HG02885 (cell line): ENCODE results near the gene SLC52A3.

Experiments
- ATAC-seq: cut with Tn5 transposase; IDR thresholded peaks from one replicate; pipeline ENCODE4 v1.9.1; 2021; ENCODE audit warnings: mild to moderate bottlenecking; ENCODE audit not compliant: unreplicated experiment, poor library complexity

The SLC52A3 gene

GRCh38 chr20:770691-771090 is 2.4 kb upstream of the SLC52A3 start:
- ATAC-seq: no peak

DNA sequence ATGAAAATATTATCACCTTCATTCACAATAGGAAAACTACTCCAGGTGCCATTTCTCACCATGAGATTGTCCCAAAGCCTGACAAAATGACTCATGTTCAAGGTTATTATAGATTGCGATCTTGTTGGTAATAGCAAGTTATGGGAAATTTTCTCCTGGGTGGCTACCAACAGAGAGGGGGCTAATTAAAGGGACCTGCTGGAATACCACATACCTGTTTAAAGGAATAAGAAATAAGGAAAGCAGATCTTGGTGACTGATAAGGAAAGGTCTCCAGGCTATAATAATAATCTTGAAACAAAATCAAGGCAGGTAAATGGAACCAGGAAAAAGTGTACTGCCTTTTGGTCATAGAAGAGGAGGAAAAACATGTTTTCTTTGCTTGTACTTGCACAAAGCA is 1.4 kb downstream of the SLC52A3 start:
- no peak for ATAC-seq

DNA sequence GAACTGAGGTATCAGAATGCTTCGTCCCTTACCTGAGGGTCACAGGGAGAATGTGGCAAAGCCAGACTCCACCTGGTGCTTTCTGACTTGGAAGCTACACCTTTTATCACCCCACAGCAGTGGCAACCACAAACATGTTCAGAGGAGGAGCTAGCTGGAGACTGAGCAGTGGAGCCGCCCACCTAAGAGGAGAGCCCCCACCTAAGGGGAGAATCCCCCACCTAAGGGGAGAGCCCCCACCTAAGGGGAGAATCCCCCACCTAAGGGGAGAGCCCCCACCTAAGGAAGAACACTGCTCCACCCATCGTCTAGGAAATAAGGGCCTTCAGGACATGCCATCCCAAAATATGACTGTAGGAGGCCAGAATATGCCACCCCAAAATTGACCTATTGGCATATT is 4.0 kb downstream of the SLC52A3 start:
- no peak for ATAC-seq

DNA sequence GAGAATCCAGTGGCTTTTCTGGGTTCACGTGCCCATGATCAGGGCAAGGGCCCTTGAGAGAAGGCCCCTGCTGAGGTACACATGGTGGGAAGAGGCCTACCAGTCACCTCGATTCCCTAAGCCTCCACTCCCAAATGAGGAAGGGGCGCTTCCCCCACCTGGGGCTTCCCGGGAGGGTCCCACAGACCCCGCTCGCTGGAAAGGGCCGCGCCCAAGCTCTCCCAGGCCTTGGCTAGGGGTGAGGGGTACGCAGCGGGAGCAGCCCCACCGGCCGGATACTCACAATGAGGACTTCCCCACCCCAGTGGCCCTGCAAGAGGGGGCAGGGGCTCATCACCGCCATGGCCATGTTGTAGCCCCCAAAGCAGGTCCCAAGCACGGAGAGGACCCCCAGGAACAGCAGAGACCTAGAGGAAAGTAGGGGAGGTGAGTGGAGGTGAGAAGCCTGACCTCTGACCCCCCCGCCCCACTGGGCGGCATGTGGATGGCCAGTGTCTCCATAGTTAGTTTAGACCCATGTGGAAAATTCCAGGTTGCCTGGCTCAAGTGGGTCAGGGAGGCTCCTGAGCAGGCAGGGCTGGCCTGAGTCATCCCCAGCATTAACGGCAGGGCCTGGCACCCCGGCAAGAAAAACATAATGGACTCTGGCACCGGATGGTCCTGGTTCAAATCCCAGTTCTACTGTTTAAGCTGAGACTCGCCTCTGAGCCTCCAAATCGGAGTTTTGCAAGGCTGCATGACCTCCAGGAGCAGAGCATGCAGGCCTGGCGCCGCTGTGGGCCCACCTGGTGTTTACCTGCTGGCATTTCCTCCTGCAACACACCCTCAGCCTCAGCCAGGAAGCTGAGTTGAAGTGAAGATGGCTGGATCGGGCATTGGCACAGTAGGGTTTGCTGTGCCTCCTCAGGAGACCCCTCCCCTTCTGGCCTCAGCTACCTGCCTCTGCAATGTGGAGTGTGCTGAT is 6.6 kb downstream of the SLC52A3 start:
- no peak for ATAC-seq

DNA sequence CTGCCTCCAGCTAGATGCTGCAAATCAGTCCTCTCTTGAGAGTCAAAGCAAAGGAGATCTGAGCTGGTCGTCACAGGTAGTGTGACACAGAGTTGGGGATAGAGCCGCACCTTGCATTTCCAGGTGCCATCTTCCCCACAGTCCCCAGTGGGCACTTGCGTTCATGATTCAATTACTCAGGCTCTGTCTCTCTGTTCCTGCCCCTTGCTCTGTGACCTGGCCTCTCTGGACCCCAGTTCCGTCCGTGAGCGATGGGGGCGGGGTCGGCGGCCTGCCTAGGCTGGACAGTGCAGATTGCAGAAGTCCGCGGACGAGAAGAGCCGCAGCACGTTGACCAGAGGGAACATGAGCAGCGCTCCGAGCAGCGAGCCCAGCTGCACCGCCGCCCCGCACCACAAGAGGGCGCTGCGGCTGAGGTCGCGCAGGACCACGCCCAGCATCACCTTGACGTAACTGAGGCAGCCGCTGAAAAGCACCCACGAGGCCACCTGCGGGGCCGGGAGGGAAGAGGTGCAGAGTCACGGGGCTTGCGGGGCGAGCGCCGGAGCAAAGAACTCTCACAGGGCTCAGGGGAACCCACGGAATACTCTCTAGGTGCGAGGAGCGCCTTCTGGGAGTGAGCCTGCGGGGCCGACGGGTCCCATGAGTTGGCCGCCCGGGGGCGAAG is 7.4 kb downstream of the SLC52A3 start:
- no peak for ATAC-seq

DNA sequence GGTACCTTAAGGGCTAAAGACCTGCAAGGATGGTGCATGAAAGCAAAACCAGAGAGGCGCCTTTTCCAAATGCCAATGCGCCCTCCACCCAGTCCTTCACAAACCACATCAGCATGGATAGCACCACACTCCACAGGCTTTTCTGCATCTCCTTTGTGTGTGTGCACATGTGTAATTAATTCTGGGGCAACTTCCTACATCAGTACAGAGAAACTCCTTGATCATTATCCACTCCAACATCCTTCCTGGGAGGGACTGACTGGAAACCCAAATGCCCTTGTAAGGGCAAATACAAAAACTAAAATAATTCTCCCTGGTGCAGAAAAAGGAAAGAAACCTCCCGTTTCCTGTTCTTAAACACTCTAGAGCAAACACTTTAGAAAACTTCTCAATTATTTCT is 10.8 kb downstream of the SLC52A3 start:
- no peak for ATAC-seq

GRCh38 chr20:755941-756340 is 12.4 kb downstream of the SLC52A3 start:
- ATAC-seq: no peak

DNA sequence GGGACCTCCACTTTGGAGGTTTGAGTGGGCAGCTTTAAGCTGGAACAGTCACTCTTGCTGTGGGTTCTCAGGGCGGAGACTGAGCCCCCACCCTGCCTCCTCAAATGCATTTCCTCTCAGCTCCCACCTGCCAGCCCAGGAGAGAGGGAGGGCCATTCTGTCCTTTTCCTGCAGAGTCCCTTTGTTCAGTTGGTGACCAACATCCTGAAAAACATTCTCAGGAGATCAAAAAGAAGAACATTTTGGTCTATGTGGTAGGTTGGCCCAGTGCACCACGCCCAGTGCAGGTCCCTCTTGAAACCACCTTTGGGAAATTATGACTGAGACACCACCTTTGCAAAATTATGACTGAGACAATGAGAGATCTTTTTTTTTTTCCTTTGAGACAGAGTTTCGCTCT is 13.4 kb downstream of the SLC52A3 start:
- ATAC-seq: no peak

DNA sequence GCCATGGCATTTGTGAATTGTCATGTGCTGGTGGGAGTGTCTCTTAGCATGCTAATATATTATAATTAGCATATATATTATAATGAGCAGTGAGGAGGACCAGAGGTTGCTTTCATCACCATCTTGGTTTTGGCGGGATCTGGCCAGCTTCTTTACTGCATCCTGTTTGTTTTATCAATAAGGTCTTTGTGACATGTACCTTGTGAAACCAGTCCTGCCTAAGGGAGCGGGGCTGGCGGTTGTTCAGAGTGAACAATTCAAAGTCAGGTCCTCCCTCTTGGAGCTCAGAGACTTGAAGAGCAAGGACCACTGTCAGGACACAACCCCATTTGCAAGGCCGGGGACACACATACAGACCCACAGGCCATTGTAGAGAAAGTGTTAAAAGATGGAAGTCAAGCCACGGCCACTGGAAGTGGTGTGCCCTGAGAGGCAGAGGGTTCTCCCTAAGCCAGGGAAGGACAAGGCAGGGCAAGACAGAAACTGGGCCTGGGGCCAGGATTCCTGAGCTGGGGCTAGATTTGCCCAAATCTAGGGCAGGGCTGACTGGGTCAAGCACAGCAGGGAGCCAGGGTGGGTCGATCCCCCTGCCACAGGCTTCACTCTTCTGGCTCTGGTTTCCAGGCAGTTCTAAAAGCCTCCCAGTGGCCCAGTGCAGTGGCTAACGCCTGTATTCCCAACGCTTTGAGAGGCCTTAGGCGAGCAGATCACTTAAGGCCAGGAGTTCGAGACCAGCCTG is 14.2 kb downstream of the SLC52A3 start:
- ATAC-seq: no peak

DNA sequence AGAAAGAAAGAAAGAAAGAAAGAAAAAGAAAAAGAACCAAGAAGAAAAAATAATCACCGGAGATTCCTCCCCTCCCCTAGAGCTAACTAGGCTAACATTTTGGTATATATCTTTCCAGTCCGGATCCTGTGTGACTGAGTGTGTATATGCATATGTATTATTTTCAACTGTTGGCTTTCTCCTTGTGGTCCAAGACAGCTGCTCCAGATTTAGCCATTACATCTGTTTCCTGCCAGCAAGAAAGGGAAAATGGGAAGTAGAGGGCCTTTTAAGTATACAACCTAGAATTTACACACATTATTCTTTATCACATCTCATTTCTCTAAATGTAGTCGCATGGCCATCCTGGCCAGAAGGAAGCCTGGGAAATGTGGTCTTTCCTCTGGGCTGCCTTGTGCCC is 15.2 kb downstream of the SLC52A3 start:
- ATAC-seq: no peak

DNA sequence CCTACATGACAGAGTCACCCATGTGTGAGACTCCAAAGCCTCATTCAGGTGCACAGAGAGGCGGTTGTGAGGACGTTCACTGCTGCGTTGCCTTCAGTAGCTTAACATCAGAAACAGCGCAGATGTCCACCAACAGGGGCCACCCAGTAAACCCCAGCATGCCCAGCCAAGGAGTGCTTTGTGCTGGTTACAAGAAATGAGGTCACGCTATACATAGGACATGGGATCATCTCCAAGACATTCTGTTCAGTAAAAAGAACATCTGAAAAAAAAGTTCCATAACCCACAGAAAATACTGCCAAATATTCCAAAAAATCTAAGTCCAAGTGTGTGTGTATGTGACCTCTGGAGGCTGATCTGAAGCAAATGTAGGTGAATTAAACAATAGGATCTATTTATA is 16.0 kb downstream of the SLC52A3 start:
- no peak for ATAC-seq

DNA sequence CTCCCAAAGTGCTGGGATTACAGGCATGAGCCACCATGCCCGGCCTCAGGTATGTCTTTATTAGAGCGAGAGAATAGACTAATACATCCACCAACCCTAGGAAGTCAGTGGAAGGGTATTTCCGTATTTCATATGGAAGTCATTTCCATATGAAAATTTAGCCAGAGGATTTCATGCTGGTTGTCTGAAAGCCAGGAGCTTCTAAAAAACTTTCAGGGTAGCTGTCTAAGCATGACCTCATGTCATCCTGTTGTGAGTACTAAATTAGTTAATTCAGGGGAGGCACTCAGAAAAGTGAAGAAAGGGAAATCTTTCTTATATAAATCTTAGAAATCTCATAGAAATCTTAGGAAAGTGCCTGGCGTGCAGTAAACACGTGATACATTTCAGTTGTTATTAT is 16.5 kb downstream of the SLC52A3 start:
- ATAC-seq: no peak

DNA sequence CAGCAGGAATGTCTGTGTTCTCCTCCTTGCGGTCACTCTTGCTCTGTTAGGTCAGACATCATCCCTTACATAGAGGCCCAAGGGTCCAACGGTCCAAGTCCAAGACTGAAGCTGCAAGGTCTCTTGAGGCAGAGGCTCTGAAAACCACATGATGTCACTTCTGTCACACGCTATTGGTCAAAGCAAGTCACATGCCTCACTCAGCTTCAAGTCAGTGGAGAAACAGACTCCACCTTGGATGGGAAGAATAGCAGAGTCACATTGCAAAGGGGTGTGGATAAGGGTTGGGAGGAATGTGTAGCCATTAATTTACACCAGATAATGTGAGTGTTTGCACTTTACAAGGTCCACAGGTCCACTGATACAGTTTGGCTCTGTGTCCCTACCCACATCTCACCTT is 17.5 kb downstream of the SLC52A3 start:
- ATAC-seq: no peak

DNA sequence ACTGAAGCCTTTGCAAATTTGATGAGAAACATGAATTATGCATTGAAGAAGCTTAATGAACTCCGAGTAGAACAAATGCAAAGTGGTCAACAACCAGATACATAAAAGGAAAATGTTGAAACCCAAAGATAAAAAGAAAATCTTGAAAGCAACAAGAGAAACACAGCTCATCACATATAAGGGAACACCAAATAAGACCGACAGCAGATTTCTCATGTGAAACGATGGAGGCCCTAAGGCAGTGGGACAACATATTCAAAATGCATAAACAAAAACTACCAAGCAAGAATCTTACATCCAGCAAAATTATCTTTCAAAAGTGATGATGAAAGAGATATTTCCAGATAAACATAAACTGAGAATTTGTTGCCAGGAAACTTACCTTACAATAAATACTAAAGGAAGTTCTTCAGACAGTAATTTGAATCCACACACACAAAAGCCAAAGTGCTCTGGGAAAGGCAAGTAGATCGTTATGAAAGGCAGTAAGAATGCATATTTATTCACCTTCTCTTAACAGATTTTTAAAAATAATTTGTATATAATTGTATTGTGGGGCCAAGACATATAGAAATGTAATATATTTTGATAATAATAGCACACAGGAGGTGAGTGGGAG is 22.5 kb downstream of the SLC52A3 start:
- no peak for ATAC-seq

DNA sequence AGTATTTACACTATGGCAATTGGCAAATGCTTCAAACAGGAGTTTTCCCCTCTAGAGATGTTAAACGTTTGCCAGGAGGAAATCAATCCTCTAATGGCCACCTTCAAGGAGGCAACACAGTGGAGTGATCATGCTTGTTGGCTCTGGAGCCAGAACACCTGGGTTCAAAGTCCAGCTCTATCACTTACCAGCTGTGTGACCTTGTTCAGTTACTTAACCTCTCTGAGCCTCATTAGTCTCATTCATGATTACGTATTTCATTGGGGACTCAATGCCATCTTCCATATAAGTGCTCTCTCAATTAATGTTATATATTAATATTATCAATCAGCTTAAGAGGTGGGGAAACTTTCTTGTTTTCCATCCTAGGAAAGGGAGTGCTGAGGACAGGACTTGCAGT is 26.1 kb downstream of the SLC52A3 start:
- no peak for ATAC-seq

DNA sequence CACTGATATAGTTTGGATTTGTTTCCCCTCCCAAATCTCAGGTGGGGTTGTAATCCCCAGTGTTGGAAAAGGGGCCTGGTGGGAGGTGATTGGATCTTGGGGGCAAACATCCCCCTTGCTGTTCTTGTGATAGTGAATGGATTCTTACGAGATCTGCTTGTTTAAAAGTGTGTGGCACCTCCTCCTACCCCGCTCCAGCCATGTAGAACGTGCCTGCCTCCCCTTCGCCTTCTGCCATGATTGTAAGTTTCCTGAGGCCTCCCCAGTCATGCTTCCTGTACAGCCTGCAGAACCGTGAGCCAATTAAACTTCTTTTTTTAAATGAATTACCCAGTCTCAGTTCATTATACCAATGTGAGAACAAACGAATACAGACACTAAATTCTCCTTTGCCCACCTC is 26.7 kb downstream of the SLC52A3 start:
- no peak for ATAC-seq

DNA sequence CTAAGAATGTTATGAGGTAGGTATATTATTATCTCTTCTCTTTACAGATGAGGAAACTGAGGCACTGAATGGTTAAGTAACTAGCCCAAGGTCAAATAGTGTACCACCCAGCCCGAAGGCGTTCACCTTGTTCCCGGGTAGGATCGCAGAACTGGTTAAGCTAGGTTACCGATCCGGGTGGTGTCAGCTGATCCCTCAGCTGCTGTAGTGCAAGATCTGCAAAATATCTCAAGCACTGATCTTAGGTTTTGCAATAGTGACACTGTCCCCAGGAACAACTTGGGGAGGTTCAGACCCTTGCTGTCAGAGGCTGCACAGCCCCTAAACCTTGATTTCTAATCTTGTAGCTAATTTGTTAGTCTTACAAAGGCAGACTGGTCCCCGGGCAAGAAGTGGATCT is 28.1 kb downstream of the SLC52A3 start:
- ATAC-seq: no peak

- no peak for ATAC-seq
Observed at GRCh38 chr20:739736-740135, 28.6 kb downstream of the SLC52A3 start.

DNA sequence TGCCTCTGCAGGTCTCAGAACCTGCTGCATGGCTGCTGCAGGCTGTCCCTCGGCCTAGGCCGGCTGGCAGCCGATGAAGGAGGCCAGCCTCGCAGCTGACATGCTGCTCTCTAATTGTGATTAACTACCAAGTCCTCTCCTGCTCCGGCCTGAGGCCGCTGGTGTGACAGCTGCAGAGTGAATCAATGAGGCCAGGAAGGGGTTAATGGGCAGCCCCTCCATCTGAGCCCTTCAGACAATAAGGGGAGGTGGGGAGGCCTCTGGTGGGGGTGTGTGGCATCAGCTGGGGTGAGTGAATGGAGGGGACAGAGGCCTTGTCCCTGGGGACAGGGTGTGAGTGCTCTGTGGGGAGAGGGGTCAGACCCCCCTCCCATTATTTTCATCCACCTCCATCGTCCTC is 34.4 kb downstream of the SLC52A3 start:
- ATAC-seq: no peak

GRCh38 chr20:732727-733126 is 35.6 kb downstream of the SLC52A3 start:
- no peak for ATAC-seq
